ENCODE measurements around the gene PRKAG2. TPM values are rescaled to one million over a fixed set of nuclear protein-coding genes. Genes with fewer than 3 reads are reported as not detected.

The PRKAG2 gene
- total RNA-seq, 1 donor from 2014 or later, result 17.9 TPM

GRCh38 chr7:151780631-151781030 is 96.3 kb downstream of the PRKAG2 start:
- H3K27me3 Mint-ChIP-seq, result peaks cover 13% of the 10 kb centered on the region
- no peak for DNase-seq (ENCODE audit: extremely low spot score, unreplicated experiment)
- peaks cover 10% of the 10 kb centered on the region for H3K4me1 Mint-ChIP-seq (ENCODE audit: unreplicated experiment)
- H3K4me3 Mint-ChIP-seq, result no peak overlapping the region
- no peaks in the 10 kb centered on the region for H3K9me3 Mint-ChIP-seq
- TF ChIP-seq CTCF (conservative IDR thresholded peaks at IDR 0.05), result no peak
- no peak overlapping the region for H3K27ac Mint-ChIP-seq
- H3K36me3 Mint-ChIP-seq, result no peaks in the 10 kb centered on the region

GRCh38 chr7:151779678-151780077 is 97.2 kb downstream of the PRKAG2 start:
- no peak overlapping the region for H3K27ac Mint-ChIP-seq
- H3K27me3 Mint-ChIP-seq, result peaks cover 13% of the 10 kb centered on the region
- no peak overlapping the region for H3K4me3 Mint-ChIP-seq
- no peaks in the 10 kb centered on the region for H3K36me3 Mint-ChIP-seq
- H3K9me3 Mint-ChIP-seq, result no peaks in the 10 kb centered on the region
- peaks cover 9% of the 10 kb centered on the region for H3K4me1 Mint-ChIP-seq (ENCODE audit: unreplicated experiment)
- DNase-seq (ENCODE audit: extremely low spot score, unreplicated experiment), result no peak
- no peak for TF ChIP-seq CTCF (conservative IDR thresholded peaks at IDR 0.05)

- H3K27me3 Mint-ChIP-seq, result peaks cover 13% of the 10 kb centered on the region
These were observed 97.7 kb downstream of the PRKAG2 start for GRCh38 chr7:151779255-151779654.

DNA sequence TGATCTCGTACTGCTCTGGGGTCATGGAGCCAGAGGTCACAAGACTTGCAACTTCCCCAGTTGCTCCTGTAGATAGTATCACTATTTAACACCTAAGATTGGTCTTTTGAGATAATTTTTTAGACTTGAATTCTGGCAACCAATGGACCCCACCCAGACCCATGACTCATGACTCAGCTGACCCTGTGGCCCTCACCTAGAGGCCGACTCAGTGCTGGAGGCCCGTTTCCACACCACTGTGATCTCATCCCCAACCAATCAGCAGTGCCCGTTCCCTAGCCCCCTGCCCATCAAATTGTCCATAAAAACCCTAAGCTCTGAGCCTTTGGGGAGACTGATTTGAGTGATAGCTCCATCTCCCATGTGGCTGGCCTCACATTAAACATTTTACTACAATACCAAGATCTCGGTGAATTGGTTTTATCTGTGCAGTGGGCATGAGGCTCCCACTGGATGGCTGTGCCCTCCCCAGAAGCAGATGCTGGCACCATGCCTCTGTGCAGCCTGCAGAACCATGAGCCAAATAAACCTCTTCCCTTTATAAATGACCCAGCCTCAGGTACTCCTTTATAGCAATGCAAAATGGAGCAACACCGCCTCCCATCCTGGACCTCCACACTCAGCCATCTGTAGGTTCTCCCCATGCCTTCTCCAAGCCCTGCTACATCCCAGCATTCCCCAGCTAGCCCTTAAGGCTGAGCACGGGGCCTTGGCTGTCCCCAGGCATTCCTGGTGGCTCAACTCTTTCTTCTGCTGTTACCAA is 98.8 kb downstream of the PRKAG2 start:
- H3K9me3 Mint-ChIP-seq, result no peaks in the 10 kb centered on the region
- DNase-seq (ENCODE audit: extremely low spot score, unreplicated experiment), result no peak
- H3K4me1 Mint-ChIP-seq (ENCODE audit: unreplicated experiment), result peaks cover 9% of the 10 kb centered on the region
- no peak for TF ChIP-seq CTCF (conservative IDR thresholded peaks at IDR 0.05)
- H3K27ac Mint-ChIP-seq, result no peak overlapping the region
- no peak overlapping the region for H3K4me3 Mint-ChIP-seq
- no peaks in the 10 kb centered on the region for H3K36me3 Mint-ChIP-seq
- peaks cover 16% of the 10 kb centered on the region for H3K27me3 Mint-ChIP-seq

More at GRCh38 chr7:151779255-151779654, 97.7 kb downstream of the PRKAG2 start:
- H3K27ac Mint-ChIP-seq, result no peak overlapping the region
- no peak for TF ChIP-seq CTCF (conservative IDR thresholded peaks at IDR 0.05)
- no peak for DNase-seq (ENCODE audit: extremely low spot score, unreplicated experiment)
- H3K4me1 Mint-ChIP-seq (ENCODE audit: unreplicated experiment), result peaks cover 9% of the 10 kb centered on the region
- no peaks in the 10 kb centered on the region for H3K9me3 Mint-ChIP-seq
- no peak overlapping the region for H3K4me3 Mint-ChIP-seq
- H3K36me3 Mint-ChIP-seq, result no peaks in the 10 kb centered on the region

DNA sequence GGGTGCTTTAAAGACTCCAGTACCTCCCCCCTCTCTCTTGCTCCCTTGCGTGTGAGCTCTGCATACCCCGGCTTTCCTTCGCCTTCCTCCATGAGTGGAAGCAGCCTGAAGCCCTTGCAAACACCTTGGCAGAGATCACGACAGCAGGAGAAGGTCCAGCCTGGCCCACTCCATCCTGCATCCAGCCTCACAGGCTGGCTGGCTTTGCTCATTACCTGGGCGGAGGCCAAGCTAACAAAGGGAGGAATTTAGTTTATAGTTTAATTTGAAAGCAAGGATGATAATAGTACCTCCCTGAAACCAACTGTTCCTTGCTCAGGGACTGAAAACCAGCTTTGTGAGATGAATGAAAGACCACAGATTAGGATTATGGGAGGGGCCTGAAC is 99.4 kb downstream of the PRKAG2 start:
- peaks cover 9% of the 10 kb centered on the region for H3K4me1 Mint-ChIP-seq (ENCODE audit: unreplicated experiment)
- H3K27ac Mint-ChIP-seq, result no peak overlapping the region
- no peaks in the 10 kb centered on the region for H3K36me3 Mint-ChIP-seq
- H3K9me3 Mint-ChIP-seq, result no peaks in the 10 kb centered on the region
- no peak overlapping the region for H3K4me3 Mint-ChIP-seq
- no peak for TF ChIP-seq CTCF (conservative IDR thresholded peaks at IDR 0.05)
- DNase-seq (ENCODE audit: extremely low spot score, unreplicated experiment), result no peak
- peaks cover 14% of the 10 kb centered on the region for H3K27me3 Mint-ChIP-seq

All from type B pancreatic cell (in vitro differentiated cells).